NCI-H526 (cell line): Measurements from ENCODE around the gene L3MBTL3.

Experiments
- DNase-seq, 2 experiments: peaks; one replicate each; lab custom pipeline; 2025; lab: John Stamatoyannopoulos, UW

Gene L3MBTL3

DNA sequence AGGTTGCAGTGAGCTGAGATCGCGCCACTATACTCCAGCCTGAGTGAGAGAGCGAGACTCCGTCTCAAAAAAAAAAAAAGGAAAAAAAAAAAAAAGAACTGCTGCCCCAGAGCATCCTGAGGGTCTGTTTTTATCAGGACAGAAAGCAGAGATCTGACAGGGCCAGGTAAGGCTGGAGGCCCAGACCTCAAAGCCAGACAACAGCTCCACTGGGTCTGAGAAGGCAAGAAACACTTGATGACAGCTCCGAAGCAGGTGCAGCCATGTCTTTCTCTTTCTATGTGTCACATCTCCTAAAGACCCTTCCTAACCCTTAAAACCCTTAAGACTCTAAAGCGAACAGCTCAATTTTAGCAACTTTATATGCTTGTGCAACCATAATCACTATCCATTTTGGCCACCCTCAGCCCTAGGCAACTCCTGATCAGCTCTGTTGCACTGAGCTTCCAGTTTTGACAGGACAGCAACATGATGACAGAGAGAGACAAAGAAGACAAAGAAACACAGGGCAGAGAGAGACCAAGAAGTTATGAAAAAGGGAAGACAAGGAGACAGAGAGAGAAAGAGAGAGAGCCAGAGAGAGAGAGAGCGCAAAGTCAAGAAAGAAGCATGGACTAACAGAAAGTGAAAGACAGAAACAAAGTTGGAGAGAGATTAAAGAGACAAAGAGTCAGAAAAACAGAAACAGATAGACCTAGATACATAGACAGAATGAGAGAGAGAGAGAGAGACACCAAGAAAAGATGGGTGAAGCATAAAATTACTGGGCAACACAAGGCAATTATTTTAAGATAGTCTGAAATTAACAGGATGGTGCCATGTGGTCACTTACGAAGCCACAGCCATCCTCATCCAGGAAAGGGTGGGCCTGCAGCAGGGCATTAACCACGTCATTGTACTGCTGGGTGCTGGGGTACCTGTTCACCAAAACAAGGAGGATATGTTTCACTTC lies 165.2 kb downstream of the L3MBTL3 start:
- DNase-seq: no peak

DNA sequence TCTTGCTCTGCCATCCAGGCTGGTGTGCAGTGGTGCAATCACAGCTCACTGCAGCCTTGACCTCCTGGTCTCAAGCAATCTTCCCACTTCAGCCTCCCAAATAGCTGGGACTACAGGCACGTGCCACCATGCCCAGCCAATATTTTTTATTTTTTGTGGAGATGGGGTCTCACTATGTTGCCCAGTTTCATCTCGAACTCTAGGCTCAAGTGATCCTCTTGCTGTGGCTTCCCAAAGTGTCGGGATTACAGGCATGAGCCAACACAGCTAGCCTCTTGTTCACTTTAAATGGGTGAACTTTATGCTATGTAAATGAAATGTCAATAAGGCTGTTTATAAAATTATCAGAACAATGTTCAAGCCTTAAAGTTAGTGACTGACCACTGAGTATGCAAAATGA lies 167.3 kb downstream of the L3MBTL3 start:
- no peak for DNase-seq

DNA sequence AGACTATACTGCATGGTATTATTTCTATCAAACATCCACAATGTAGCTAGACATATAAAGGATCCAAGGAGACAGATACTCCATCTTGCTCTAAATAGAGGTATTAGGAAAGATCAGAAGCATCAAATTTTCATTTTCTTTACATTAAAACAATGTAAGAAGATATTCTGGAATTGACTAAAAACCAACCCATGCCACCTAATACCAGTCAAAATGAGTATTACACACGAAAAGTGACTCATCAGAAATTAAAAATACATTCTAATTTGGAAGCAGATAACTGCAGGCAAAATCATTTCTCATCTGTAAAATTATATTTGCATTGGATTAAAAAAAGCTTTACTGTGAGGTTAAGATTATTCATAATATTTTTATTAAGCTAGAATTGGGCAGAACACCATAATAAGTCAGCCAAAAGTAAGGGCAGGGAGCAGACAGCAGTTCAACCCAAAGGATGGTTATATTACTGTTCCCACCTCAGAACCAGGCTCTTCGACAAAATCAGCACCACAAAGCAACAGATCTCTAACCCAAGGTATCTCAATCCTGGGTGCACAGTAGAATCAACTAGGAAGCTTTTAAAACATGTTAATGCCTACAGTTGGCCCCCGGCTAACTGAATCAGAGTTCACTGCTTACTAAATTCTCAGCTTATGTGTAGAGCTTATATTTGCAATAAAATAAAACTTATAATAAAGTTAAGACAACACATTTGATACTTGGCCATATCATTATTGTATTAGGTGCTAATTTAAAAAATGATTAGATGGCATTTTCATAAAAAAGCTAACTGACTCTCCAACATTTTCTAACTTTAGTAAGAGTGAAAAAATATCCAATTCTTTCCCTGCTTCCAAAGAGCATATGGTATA lies 169.2 kb downstream of the L3MBTL3 start:
- no peak for DNase-seq

DNA sequence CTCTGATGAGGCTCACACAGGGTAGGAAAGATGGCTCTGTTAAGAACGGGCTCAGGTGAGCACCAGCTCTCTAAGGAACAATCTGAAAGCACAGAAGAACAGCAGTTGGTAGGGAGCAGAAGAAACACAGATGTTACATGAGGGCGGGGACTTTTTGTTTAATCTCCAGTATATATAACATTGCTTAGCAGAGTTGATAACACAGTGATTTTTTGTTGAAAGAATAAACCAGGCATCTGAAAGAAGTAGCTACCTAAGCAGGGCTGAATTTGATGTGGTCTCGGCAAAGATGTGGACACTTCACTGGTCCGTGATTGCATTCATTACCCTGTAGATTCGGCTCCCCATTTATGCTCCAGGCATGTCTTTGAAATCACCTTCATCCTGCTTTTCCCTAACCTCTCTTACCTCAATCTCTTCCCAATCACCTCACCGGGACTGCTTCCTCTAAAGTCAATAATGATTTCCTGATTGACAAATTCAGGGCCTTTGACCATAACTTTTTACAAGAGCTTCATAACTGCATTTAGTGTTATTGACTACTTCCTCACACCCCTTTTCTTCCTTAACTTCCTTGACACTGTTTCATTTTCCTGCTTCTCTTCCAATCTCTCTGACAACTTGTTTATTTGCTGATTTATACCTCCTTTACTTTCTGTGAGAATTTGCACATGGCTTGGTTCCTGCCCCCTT lies 170.0 kb downstream of the L3MBTL3 start:
- no peak for DNase-seq

DNA sequence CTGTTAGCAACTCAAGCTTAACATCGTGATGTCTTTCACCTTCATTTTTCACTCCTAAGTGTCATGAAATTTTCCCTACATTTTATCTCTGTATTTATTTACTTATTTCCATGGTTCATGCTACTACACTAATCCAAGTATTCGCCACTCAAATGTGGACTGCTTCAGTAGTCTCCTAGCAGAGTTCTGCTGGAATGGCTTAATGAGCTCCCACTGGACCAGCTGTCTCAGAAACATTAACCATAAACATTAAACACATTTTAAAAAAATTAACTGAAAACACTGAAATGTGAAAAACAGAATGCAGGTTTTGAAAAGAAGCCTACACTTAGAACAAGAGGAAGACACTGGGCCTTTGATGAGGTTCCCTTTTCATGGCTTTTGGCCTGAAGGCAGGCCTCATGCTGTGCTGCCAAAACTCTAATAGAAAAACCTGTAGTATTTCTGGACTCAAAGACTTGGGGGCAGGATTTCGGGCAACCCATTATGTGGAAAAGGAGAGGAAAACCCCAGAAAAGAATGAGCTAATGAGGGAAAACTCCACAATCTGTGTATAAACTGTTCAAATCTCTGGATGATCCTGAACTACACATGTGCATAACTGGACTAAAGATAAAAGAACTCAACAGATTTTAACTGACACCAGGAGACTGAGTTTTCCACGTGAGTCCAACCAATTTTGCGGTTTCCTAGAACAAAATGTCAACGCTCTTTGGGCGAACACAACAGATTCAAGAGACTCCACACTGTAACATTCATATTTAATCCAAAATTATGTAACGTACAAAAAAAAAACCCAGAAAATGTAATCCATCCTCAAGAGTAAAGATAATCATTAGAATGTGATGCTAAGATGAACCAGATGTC lies 171.4 kb downstream of the L3MBTL3 start:
- DNase-seq: no peak
